SIG-M5 treated with dmso at 0.1 percent for 504 hours (cell line): ENCODE measurements around the gene TNNI2.

ENCODE experiments used
- DNase-seq: peaks from one replicate; lab custom pipeline; 2025; ENCODE audit not compliant: unreplicated experiment; lab: John Stamatoyannopoulos, UW

TNNI2 gene

GRCh38 chr11:1844221-1845094, 5.7 kb downstream of the TNNI2 start:
- no peak for DNase-seq

- DNase-seq, result no peak
These were observed 6.3 kb downstream of the TNNI2 start for GRCh38 chr11:1845095-1845429.

GRCh38 chr11:1845561-1846452, 7.0 kb downstream of the TNNI2 start:
- no peak for DNase-seq

GRCh38 chr11:1846453-1846932, 7.7 kb downstream of the TNNI2 start:
- no peak for DNase-seq

- no peak for DNase-seq
These were observed 8.4 kb downstream of the TNNI2 start for GRCh38 chr11:1847006-1847735.

GRCh38 chr11:1847926-1848639, 9.3 kb downstream of the TNNI2 start:
- no peak for DNase-seq

- no peak for DNase-seq
These were observed 10.1 kb downstream of the TNNI2 start for GRCh38 chr11:1848640-1849430.

- no peak for DNase-seq
These were observed 12.8 kb downstream of the TNNI2 start for GRCh38 chr11:1851468-1852180.

GRCh38 chr11:1852271-1852876, 13.6 kb downstream of the TNNI2 start:
- no peak for DNase-seq

- DNase-seq, result peak; percentile 78
These were observed 14.1 kb downstream of the TNNI2 start, which contains the start of gene LSP1 for GRCh38 chr11:1852877-1853276. TSS of gene LSP1 (plus strand) at chr11:1853084. CDS start at chr11:1853145, 61 bp downstream.

- DNase-seq, result no peak
These were observed 14.8 kb downstream of the TNNI2 start for GRCh38 chr11:1853376-1854131.

GRCh38 chr11:1854132-1854948, 15.6 kb downstream of the TNNI2 start:
- DNase-seq, result no peak

GRCh38 chr11:1854949-1855885, 16.4 kb downstream of the TNNI2 start:
- no peak for DNase-seq

GRCh38 chr11:1855886-1856265, 17.1 kb downstream of the TNNI2 start:
- no peak for DNase-seq

GRCh38 chr11:1856306-1857005, 17.7 kb downstream of the TNNI2 start:
- no peak for DNase-seq
